ENCODE data around the gene GALK2.

Gene GALK2

DNA sequence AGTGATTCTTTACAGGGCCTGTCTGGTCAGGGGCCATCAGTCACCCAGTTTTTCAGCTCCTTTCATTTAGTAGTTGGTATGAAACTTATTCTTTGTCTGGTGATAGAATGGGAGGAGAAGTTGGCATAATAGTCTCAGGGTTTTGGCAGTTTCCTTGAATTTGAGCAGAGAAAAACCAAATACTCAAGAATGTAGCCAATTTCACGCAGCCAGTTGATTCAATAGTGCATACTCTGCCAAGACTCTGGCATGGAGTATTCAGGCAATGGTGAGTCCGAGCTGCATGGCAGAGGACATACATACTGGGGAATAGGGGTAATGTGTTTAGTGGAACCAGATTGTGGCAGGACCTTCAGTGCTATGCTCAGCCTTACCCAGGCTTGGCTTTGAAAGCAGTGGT lies 118.3 kb downstream of the GALK2 start:
- DNase-seq (ENCODE audit: low spot score), result no peak
- H3K27ac ChIP-seq, result no peak overlapping the region
- CTCF ChIA-PET, result no interaction called here
- TF ChIP-seq, protein P1, sequence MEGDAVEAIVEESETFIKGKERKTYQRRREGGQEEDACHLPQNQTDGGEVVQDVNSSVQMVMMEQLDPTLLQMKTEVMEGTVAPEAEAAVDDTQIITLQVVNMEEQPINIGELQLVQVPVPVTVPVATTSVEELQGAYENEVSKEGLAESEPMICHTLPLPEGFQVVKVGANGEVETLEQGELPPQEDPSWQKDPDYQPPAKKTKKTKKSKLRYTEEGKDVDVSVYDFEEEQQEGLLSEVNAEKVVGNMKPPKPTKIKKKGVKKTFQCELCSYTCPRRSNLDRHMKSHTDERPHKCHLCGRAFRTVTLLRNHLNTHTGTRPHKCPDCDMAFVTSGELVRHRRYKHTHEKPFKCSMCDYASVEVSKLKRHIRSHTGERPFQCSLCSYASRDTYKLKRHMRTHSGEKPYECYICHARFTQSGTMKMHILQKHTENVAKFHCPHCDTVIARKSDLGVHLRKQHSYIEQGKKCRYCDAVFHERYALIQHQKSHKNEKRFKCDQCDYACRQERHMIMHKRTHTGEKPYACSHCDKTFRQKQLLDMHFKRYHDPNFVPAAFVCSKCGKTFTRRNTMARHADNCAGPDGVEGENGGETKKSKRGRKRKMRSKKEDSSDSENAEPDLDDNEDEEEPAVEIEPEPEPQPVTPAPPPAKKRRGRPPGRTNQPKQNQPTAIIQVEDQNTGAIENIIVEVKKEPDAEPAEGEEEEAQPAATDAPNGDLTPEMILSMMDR (conservative IDR thresholded peaks at IDR 0.05; ENCODE audit: low read depth), result no peak
- POLR2A ChIA-PET (ENCODE audit: low non-redundant PET), result no interaction called here

- TF ChIP-seq, protein P1 (conservative IDR thresholded peaks at IDR 0.05; ENCODE audit: low read depth), result no peak
- POLR2A ChIA-PET (ENCODE audit: low non-redundant PET), result no interaction called here
- CTCF ChIA-PET, result no interaction called here
- no peak for DNase-seq (ENCODE audit: low spot score)
- H3K27ac ChIP-seq, result no peak overlapping the region
These were observed 120.1 kb downstream of the GALK2 start for GRCh38 chr15:49290191-49290590.

GRCh38 chr15:49293941-49294340 lies 123.9 kb downstream of the GALK2 start:
- TF ChIP-seq, protein P1 (conservative IDR thresholded peaks at IDR 0.05; ENCODE audit: low read depth), result no peak
- POLR2A ChIA-PET (ENCODE audit: low non-redundant PET), result no interaction called here
- no peak overlapping the region for H3K27ac ChIP-seq
- no peak for DNase-seq (ENCODE audit: low spot score)
- CTCF ChIA-PET, result no interaction called here

DNA sequence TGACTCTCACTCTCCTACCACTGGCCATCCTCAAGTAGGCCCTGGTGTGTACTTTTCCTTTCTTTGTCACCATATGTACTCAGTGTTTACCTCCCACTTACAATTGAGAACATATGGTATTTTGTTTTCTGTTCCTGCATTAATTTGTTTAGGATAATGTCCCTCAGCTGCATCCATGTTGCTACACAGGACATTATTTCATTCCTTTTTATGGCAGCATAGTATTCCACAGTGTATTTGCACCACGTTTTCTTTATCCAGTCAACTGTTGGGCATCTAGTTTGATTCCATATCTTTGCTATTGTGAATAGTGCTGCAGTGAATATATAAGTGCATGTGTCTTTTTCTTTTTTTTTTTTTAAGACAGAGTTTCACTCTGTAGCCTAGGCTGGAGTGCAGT lies 126.2 kb downstream of the GALK2 start:
- H3K27ac ChIP-seq, result no peak overlapping the region
- DNase-seq (ENCODE audit: low spot score), result no peak
- TF ChIP-seq, protein P1 (conservative IDR thresholded peaks at IDR 0.05; ENCODE audit: low read depth), result no peak
- CTCF ChIA-PET, result no interaction called here
- POLR2A ChIA-PET (ENCODE audit: low non-redundant PET), result no interaction called here

- no peak for DNase-seq (ENCODE audit: low spot score)
- ChIA-PET POLR2A (ENCODE audit: low non-redundant PET) (no interaction called here), CTCF (no interaction called here)
- H3K27ac ChIP-seq, result no peak overlapping the region
- TF ChIP-seq, protein P1 (conservative IDR thresholded peaks at IDR 0.05; ENCODE audit: low read depth), result no peak
These were observed 127.5 kb downstream of the GALK2 start for GRCh38 chr15:49297584-49297983.

DNA sequence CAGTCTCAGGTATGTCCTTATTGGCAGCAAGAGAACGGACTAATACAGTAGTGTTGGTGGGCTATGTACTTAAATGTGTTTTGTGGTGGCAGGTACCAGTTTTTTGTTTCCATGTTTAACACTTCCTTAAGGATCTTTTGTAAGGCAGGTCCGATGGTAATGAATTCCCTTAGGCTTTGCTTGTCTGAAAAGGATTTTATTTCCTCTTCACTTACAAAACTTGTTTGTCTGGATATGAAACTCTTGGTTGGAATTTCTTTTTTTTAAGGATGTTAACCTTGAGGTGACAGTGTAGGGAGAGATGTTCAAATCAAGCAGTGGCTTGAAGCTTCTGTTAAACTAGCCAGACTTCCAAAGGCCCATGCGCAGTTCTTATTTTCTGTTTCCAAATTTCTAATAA lies 130.8 kb downstream of the GALK2 start:
- ChIA-PET CTCF (interaction anchor here (0.5 to 1.5 kb wide), 2 partner anchors 8 to 499 kb away, joined by 4 to 5 read pairs; no protein-coding TSS in a partner anchor), POLR2A (ENCODE audit: low non-redundant PET) (no interaction called here)
- TF ChIP-seq, protein P1 (conservative IDR thresholded peaks at IDR 0.05; ENCODE audit: low read depth), result no peak
- H3K27ac ChIP-seq, result no peak overlapping the region
- DNase-seq (ENCODE audit: low spot score), result no peak

DNA sequence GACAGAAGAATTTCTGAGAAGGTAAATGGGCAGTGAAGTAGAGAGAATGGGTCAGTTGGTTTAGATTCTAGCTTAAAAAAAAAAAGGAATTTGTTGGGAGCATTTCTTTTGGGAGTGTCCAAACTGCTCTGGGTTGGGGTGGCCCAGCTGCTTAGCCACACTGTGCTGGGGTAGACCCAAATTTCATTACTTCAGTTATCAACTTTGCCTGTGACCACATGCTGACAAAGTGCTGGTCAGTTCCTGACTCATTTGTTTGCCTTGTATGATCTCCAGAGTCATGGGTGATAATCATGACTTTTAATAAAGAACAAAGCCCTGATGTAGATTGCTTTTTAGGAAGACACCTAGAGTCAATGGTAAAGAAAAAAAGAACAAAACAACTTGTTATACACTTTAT lies 131.5 kb downstream of the GALK2 start:
- POLR2A ChIA-PET (ENCODE audit: low non-redundant PET), result no interaction called here
- no peak overlapping the region for H3K27ac ChIP-seq
- TF ChIP-seq, protein P1 (conservative IDR thresholded peaks at IDR 0.05; ENCODE audit: low read depth), result no peak
- no peak for DNase-seq (ENCODE audit: low spot score)
- CTCF ChIA-PET, result interaction anchor here (0.6 to 1.5 kb wide), 2 partner anchors 9 to 22 kb away, joined by 3 to 4 read pairs; no protein-coding TSS in a partner anchor

Measured in RWPE1 (cell line).